Measurements from ENCODE around the gene CTDSP2.
"Not testable (repeated sequence)": the region's sequence is repeated elsewhere in the genome, so short reads cannot be mapped to it uniquely, and the experiment has no call there.

Gene CTDSP2

DNA sequence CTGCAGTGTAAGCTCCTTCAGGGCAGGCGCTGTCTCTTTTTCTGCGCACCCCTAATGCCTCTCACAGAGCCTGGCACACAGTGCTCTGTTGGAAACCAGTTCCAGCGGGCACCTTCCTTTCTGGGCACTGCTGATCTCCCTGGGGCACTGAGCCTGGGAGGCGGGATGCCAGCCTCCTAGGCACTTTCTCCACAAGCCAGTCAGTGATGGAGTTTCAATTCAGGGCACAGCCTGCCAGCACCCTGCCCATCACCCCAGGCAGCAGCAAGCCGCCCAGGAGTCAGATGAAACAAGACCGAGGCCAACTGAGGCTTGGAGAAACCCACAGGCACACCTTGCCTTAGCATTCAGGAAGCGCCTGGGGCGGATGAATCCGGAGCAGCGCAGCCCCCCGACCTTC lies 5.7 kb upstream of the CTDSP2 start:
- no peak for DNase-seq

DNA sequence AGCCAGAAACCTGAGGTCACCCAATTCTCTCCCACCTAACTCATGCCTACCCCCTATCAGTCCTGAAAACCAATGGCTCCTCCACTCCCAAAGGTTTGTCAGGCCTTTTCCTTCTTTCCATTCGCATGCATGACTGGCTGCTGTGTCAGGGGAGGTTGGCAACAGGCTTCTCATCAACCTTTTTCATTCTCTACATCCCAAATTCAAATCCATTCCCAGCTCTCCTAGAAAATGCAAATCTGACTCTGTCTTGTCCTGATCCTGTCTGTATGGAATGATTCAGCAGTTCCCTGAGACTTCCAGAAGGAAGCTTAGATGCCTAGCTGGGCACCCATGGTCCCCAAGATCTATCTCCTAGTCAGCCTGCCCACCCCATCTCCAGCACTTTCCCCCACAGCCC lies 5.0 kb upstream of the CTDSP2 start:
- no peak for DNase-seq

DNA sequence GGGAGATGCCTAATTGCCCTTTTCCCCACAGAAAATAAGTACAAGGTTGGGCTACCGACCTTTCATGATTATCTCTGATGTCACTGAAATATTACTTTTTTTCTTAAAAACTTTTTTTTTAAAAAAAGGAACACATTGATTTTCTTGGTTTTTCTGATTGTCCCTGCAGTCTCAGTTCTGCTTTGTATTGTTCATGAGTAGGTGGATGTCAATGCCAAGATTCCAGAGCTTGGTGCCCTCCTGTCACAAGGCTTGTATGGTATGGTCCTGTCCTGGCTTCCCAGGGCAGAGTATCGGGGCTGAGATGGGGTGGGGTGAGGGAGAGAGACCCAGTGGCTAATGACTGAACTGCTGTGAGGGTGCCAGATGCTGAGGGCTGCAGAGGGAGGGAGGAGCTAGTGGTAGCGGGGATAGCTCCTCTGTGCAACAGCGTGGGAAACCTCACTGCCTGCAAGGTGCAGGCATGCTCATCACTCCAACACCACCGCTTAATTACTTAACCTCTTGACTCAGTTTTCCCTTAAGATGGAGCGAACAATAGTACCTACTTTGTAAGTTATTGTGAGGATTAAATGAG lies 4.4 kb upstream of the CTDSP2 start:
- DNase-seq, result no peak

DNA sequence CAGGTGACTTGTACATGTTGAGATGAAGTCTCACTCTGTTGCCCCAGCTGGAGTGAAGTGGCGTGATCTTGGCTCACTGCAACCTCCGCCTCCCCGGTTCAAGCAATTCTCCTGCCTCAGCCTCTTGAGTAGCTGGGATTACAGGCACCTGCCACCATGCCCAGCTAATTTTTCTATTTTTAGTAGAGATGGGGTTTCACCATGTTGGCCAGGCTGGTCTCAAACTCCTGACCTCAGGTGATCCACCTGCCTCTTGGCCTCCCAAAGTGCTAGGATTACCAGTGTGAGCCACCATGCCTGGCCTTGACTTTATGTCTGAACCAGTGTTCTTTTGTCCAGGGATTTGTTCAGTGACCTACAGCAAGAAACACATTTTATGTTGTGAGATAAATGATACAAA lies 2.9 kb upstream of the CTDSP2 start:
- DNase-seq, result not testable (repeated sequence)

DNA sequence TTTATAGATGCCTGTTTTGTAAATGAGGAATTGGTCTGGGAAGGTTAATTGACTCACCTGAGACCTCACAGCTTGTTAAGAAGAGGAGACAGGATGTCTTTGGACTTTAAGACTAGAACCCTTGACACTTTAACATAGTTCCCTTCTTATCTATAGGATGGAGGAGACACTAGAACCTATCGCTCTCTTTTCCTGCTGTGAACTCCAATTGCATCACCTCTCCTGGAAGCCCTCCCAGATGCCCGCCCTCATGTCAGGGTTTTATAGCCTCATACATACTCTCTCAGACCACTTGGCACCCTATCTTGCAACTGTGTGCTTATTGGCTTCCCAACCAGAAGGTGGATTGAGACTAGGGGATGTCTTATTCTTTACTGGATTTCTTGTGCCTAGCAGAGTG lies 2.5 kb upstream of the CTDSP2 start:
- no peak for DNase-seq

DNA sequence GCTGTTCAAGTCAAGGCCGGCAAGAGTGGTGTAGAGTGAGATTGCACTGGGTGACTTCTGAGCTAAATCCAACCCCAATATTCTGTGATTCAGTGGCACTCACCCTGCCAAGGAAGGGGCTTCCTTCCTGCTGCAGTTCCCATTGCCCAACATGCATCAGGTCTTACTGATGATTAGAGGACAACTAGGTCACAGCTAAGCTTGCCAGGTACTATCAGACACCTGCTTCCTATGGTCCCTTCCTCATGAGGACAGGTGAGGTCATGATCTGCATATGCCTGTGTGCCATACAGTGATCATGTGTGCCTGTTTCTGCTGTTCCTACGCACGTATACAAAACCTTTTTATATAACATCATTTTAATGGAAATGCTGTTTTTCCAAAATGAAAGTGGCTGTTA lies 1.7 kb upstream of the CTDSP2 start:
- no peak for DNase-seq

DNA sequence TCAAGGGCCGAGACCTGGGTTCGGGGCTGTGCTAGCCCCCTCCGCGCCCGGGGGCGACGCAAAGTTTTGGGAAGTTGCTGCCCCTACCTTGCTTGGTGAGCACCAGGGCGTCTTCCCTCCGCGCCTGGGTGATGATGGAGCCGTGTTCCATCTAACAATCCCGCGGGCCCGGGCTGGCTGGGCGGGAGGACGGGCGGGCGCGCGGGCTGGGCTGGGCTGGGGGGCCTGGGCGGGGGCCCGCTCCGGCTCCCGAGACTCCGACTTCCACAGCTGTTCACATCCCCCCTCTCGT lies 298 bp downstream of the CTDSP2 start:
- DNase-seq, result no peak

DNA sequence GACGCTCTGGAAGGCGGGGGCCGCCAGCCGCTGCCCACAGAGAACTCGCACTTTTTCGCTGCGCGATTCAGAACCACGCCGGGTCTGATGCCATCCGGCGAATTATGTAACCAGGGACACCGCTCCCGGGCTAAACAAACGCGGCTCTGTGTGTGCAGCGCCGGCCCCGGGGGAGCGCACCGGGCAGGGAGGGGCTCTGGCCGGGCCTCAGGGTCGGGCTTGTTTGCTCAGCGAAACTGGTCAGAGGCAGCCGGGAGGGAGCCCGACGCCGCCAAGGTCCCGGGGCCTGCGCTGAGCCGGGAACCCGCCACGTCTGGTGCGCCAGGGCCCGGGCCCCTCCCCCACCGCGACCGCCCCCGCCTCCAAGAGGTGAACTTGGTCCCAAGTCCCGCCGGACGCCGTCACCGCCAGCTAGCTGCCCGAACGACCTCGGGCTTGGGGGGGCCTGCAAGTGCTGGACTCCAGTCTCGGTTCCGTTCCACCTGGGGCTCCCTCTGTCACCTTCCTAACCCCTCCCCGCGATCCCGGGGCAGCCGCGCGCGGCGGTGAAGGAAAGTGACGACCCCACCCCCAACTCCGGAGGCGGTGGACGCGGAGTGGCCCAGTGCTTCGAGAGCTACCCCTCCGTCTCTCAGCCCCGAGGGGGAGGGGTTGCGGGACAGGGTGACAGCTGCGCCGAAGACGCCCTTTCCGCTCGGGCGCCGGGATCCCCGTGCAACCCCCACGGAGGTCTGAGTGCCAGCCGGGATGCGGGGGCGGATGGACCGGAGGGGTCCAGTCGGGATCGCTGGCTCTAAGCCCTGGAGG lies 848 bp downstream of the CTDSP2 start:
- peak; percentile 66 for DNase-seq

DNA sequence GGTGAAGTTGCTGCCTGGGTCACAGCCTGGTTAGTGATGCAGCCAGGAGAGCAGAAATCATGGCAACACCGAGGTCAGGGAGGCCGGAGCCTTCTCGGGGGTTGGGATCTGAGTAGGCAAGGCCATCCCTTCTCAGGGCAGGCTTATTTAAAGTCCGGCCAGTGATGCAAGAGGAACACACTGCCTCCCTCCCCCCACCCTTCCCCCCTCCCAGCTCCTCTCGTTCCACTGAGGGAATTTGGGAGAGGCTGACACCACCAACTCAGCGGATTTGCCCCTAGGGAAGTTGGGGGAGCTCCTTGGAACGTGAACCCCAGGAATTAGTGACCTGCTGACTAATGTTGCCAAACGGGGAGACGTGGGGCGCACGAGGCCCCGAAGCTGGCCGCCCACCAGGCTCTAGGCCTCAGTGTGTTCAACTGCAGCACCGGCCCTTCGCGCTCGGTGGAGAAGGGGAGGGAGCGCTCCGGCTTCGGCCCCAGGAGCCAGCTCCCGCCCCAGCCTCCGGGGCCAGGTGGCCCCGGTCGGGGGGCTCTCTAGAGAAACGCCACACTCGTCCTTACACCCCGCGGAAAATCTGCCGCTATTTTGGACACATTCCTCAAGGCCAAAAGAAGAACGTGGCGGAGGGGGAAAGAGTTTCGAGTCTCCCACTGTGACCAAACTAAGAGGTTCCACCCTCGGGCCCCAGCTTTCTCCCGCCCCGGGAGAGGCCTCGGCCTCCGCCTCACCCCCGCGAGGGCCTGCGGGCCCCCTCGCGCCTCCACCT lies 1.6 kb downstream of the CTDSP2 start:
- DNase-seq, result peak; percentile 48

DNA sequence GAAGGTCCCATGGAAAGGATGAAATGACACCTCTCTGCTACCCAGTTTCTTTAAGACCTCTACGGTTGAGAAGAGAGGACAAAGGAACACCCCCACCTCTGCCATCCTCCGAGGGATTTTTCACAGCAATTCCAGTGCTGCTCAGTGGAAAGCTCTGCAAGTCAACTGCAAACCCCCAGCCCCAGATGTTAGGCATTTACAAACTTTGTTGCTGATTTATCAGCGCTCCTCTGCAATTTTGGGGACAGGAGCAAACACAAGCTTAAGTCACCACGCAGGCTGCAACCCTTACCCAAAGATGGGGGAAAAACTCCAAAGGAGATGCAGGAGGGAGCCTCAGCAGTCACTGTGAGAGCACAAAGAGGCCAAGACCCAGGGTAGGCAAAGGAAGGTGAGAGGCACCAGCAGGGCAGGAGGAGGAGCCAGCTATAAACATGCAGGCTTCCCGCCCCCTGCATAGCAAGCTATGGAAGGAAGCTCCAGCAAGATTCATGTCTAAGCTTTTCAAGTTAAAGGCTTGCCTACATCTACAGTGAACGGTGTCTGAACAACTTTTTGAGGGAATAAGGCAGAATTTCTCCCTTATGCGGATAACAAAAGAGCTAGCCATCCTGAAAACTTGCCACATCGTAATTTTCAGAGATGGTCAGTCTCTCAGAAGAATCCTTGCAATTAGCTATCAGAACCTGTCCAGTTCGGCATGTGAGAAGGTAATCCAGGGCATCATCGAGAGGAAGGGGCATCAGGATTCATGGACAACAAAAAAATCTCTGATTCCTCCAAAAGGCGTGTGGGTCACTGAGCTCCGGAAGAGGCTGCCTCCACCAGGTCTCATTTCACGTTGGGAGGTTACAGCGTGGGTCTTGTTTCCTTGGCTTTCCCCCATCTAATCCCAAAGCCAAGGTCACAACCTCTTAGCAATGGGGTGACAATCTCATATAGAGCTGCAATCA lies 3.9 kb downstream of the CTDSP2 start:
- peak; percentile 60 for DNase-seq

DNA sequence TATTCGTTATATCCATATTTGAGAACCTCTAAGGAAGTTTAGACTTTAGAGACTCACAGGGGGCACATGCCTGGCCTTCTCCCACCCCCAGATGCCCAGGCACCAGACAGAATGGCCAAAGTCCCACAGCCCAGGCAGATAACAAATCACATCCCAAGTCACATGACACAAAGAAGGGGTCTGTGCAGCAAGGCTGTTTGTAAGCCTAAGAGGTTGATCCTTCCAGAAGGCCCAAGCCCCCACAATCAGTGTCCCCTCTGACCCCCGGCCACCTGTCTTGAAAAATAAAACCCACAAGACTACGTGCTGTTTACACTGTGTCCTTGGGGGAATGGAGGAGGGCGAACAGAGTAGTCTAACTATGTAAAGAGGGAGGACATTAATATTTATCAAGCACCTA lies 5.1 kb downstream of the CTDSP2 start:
- no peak for DNase-seq

DNA sequence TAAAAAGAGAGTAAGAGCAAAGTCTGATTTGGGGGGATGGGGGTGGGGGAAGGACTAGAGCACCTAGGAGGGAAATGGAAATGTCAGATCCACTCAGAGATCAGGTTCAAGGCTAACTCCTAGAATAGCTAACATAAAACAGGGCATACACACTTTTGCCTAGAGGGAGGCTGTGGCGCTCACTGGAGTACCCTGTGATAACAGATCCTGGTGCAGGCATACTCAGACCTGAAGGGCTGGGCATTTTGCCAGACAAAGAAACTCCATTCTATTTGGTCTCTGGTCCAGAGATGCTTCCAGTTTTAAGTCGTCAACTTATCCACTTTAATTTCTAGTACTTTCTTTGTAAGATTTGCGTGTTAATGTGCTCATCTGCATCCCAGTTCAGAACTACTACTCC lies 5.8 kb downstream of the CTDSP2 start:
- no peak for DNase-seq

DNA sequence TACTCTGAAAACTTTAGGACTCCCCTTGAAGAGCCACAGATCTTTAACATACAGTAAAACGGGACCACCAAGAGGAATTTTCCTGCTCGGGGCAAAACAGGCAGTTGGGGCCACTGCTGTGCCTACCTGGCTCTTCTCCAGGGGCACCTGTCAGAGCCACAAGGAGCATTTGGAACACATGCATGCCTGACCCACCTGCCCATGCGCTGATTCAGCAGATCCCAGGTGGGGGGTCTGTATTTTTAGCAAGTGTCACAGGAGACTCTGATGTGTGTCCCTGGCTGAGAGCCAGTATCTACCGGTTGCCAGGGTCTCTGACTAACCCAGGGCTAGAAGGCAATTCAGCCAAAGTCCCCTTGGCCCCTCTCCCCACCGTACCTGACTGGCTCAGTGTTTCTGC lies 6.5 kb downstream of the CTDSP2 start:
- no peak for DNase-seq

DNA sequence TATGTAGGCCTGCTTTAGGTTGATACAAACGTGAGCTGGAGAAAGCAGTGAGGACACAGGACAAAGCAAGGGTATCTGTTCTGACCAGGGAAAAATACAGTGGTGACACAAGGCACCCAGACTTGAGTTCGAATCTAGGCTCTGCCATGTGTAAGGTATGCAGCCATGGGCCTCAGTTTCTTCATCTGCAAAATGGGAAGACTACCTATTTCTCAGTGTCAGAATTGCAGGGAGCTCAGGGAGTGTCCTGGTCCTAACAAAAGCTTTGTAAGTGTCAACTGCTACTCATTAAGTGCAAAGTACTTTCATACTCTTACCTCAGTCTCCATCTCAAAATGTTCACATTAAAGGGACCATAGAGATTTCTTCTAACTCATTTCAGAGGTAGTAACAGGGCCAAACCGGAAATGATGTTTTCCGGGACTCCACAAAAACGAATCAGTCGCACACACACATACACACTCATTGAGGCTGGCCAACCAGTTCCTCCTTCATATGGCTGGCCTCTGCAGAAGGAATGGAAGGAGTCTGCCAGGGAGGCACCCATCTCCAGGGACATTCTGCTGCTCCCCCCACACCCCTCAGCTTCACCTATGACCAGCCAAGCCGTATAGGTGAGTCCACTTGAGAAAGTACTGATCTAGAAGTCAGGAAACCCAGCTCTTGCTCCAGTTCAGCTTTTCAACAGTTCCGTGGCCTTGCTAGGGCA lies 7.8 kb downstream of the CTDSP2 start:
- peak; percentile 39 for DNase-seq

DNA sequence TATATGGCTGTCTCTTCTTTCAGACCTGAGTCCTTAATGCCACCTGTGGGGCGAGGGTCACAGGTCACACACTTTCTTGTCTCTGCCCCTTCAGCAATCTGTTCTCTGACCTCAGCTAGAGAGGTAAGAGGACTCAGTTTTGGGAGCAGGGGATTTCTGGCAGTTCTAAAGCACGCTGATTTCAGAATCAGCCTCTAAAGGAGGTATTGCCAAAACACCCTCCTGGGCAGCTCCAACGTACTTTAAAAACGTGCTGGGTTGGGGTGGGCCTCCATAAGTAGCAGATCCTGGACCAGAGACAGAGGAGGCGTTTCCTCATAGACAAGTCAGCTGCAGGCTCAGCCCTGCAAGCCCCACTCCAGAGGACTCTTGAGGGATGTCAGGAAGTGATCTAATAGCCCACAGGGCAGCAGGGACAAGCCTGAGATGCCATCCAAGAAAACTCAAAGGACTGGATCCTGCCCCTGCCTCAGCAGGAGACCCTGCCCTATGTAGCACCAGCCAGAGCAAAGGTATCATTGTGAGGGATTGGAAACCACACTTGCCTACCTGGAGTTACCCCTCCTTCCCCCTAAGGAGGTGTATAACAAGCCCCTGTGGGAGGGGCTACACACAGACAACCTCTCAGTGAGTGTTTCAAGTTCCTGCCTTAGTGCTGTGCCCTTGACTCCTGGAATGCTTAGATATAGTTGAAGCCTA lies 8.5 kb downstream of the CTDSP2 start:
- peak; percentile 42 for DNase-seq

DNA sequence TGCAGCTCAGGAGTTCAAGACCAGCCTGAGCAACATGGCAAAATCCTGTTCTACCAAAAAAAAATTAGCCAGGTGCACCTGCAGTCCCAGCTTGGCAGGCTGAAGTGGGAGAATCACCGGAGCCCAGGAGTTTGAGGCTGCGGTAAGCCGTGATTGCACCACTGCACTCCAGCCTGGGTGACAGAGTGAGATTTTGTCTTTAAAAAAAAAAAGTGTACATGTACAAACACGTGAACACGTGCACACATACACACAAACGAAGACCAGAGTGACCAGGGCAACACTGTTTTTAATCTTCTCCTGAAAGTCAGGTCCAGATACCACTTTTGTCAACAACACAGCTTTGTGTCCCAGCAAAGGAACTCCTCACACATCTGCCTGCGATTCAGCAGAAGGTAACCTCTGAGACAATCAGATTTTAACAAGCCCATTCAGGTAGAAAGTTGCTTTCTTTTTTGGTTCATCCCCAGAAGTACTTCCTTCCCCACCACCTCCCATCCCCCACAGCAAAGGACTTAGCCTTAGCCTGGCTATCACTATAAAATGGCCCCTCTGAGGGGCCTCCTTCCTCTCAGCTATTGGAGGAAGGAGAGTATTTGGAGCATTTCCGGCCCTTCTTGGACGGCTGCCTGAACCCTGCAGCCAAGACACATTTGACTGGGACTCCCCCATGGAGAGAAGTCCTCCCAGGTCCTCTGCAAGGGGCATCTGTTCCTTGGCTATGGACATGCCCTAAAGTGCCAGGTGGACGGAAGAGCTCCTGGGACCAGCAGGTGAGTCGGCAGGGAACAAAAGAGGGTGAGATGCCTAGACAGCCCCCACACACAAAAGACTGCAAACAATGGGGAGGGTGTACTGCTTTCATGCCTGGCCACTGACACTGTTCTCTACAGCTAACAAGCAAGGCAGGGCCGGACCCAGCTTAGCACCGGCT lies 9.8 kb downstream of the CTDSP2 start:
- DNase-seq, result peak; percentile 55

DNA sequence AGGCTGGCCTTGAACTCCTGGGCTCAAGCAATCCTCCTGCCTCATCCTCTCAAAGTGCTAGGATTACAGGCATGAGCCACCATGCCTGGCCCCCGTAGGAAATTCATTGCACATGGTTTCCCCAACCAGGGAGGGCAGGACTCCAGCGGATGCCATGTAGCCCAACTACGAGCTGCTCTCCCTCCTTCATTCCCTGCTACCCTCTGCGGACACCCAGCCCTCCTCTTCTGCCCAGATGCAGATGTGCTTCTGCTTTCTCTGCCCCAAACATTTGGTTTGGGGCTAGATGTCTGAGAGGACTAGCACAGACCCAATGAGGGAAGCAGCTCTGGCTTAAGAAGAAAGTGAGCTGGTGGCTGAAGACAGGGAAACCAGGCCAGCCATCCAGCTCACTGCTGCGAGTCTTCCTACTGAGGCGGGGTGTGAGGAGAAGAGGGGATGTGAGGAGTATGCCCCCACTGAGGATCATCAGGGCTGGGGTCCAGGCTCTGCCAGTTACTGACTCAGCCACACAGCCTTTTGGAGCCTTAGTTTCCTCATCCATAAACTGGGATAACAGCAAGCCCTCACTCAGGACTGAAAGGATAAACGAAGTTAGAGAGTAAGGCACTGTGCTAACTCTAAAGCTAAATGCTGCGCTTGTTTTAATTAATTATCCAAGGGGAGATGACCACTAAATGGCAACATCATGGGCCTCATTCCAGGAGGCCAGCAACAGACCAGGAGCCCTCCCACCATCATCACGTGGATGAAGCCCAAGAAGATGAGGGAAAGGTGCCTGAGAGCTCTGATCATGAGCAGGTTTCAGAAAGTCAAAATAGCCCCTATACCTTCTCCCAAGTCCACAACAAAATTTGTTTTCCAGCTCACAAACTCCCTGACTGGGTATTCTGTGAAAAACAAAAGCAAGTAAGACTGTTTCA lies 10.9 kb downstream of the CTDSP2 start:
- no peak for DNase-seq

DNA sequence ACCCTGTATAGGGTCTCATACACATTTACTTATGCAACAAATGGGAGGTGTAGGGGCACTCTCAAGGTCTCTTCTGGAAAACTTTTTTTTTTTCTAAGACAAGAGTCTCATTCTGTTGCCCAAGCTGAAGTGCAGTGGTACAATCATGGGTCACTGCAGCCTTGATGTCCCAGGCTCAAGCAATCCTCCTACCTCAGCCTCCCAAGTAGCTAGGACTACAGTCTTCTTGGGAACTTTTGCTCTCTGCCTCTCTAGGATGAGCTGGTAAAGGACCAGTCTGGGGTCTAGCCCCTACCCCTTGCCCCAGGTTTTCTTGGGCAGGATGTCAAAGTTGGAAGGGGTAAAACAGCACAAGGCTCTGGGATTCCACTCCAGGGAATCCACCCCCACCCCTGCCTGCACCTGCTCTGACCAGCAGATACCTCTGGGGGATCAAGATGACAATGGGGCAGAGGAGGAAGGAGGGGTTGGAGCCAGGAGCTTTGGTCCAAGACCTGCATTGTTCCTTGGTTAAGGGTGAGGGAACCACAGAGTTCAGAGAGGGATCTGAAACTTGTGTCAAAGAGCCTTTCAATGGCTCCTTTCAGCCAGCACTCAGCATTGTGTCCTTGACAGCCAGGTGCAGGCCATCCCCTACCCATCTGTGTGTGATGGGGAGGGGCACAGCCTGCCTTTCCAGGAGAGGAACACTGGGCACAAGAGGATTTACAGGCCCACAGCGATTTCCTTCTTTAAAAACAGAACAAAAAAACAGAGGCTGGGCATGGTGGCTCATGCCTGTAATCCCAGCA lies 12.2 kb downstream of the CTDSP2 start:
- DNase-seq, result no peak

DNA sequence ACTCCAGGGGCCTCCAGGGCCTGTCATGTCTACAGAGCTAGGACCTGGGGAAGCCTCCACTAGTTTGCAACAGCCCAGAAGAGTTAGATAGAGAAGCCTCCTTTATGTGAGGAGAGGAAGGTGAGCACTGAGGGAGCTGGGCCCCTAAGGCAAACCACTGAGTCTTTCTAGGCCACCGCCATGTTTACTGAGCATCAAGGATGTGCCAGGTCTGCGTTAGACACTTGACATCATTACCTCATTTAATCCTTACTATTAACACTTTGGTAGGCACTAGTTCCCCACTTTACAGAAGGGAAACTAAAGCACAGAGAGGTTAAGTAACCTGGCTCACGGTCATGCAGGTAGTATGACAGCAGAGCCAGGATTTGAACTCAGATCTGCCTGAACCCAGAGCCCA lies 12.9 kb downstream of the CTDSP2 start:
- no peak for DNase-seq
